Type B pancreatic cell (in vitro differentiated cells): ENCODE results near the gene RGPD8. TPM values are rescaled to one million over a fixed set of nuclear protein-coding genes. Genes with fewer than 3 reads are reported as not detected.
"Not testable (repeated sequence)": the region's sequence is repeated elsewhere in the genome, so short reads cannot be mapped to it uniquely, and the experiment has no call there.

Experiments
- DNase-seq: peaks from one replicate; pipeline ENCODE4 v3.0.0; 2021; ENCODE audit warnings: mixed read lengths; ENCODE audit not compliant: unreplicated experiment; ENCODE audit errors: extremely low spot score
- H3K27ac Mint-ChIP-seq: 2 replicates; pipeline ENCODE4 v1.8.0; 2021; ENCODE audit warnings: mild to moderate bottlenecking, mixed read lengths
- H3K27me3 Mint-ChIP-seq: 2 replicates; pipeline ENCODE4 v1.8.0; 2021; ENCODE audit warnings: mixed read lengths
- H3K36me3 Mint-ChIP-seq: 2 replicates; pipeline ENCODE4 v1.8.0; 2021; ENCODE audit warnings: mixed read lengths
- H3K4me1 Mint-ChIP-seq: one replicate; pipeline ENCODE4 v1.8.0; 2021; ENCODE audit warnings: mixed read lengths; ENCODE audit not compliant: unreplicated experiment
- H3K4me3 Mint-ChIP-seq: 2 replicates; pipeline ENCODE4 v1.8.0; 2021; ENCODE audit warnings: mild to moderate bottlenecking, mixed read lengths
- H3K9me3 Mint-ChIP-seq: 2 replicates; pipeline ENCODE4 v1.8.0; 2021; ENCODE audit warnings: mixed read lengths
- long read RNA-seq: library from polyadenylated mRNA; unstranded; transcript quantifications from one replicate; pipeline ENCODE4 v2.0.0, GENCODE V29; 2020
- total RNA-seq: library from RNA; stranded (reverse); gene quantifications from 2 replicates; pipeline ENCODE4 v1.2.1, GENCODE V29; 2021; ENCODE audit warnings: low replicate concordance
- TF ChIP-seq, protein P1 (sequence below): fragments of 200-600 bp; sonication (generic); conservative IDR thresholded peaks from 2 replicates; pipeline ENCODE4 v1.5.0; 2021; ENCODE audit warnings: antibody characterized with exemption, mild to moderate bottlenecking

Gene RGPD8
- 5.5 and 10.7 TPM in 2 replicates for total RNA-seq
- long read RNA-seq, partial matches to known transcripts: 2 of 7 reads
- long read RNA-seq, other reads (novel, unspliced or antisense): 5 of 7 reads

DNA sequence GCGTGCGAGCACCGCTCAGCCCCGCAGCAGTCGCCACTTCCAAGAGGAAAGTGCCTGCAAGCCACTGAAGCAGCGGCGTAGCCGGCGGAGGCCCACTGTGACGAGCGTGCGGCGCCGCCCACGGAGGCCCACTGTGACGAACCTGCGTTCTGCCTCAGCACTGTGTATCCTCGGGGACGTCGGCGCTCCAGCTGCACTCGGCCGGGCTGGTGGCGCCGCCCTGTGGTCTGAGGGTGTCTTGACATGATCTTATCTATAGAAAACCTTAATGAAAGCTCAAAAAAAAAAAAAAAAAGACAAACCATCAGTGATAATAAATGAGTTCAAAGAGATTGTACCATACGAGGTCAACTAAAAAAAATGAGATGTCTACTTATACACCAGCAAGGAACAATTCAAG is at the start of gene RGPD8:
RGPD8 (minus strand) TSS at position 166 of the 400 bp plus-strand sequence. CDS start 192 bp downstream, outside the sequence.
- H3K4me3 Mint-ChIP-seq: peak within 1 kb of the TSS; percentile 75
- DNase-seq: peak; percentile 90
- TF ChIP-seq, protein P1, sequence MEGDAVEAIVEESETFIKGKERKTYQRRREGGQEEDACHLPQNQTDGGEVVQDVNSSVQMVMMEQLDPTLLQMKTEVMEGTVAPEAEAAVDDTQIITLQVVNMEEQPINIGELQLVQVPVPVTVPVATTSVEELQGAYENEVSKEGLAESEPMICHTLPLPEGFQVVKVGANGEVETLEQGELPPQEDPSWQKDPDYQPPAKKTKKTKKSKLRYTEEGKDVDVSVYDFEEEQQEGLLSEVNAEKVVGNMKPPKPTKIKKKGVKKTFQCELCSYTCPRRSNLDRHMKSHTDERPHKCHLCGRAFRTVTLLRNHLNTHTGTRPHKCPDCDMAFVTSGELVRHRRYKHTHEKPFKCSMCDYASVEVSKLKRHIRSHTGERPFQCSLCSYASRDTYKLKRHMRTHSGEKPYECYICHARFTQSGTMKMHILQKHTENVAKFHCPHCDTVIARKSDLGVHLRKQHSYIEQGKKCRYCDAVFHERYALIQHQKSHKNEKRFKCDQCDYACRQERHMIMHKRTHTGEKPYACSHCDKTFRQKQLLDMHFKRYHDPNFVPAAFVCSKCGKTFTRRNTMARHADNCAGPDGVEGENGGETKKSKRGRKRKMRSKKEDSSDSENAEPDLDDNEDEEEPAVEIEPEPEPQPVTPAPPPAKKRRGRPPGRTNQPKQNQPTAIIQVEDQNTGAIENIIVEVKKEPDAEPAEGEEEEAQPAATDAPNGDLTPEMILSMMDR: peak; percentile 77
- not testable (repeated sequence) for H3K4me1 Mint-ChIP-seq, H3K9me3 Mint-ChIP-seq, H3K27me3 Mint-ChIP-seq, H3K36me3 Mint-ChIP-seq
- H3K27ac Mint-ChIP-seq: peak within 1 kb of the TSS; percentile 43

DNA sequence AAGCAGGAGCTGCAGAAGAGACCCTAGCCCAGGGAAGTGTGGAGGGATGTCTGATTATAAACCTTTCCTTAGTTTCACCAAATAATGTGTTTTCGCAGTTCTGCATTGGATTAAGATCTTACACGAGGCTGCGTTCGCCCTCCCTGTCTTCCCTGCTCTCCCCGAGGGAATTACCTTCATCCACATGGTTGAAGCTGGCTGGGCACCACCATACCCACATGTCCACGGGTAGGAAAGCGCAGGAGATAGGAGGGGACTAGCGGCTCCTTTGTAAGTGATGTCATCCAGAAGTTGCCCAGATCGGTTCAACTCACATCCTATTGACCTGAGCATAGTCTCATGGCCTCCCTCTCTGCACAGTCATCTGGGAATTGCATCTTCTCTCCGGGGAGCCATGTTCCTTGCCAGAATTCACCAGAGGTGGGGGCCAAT is 49.6 kb upstream of the RGPD8 start:
- DNase-seq: no peak
- peaks cover 23% of the 10 kb centered on the region for H3K36me3 Mint-ChIP-seq
- TF ChIP-seq, protein P1: no peak
- H3K4me3 Mint-ChIP-seq: peak overlapping the region; percentile 97
- H3K4me1 Mint-ChIP-seq: peaks cover 14% of the 10 kb centered on the region
- H3K9me3 Mint-ChIP-seq: no peaks in the 10 kb centered on the region
- H3K27me3 Mint-ChIP-seq: no peaks in the 10 kb centered on the region
- peak overlapping the region; percentile 59 for H3K27ac Mint-ChIP-seq

GRCh38 chr2:112482309-112483041 is 49.0 kb upstream of the RGPD8 start:
- Mint-ChIP-seq H3K4me3 (peak overlapping the region; percentile 97), H3K9me3 (no peaks in the 10 kb centered on the region), H3K4me1 (peaks cover 14% of the 10 kb centered on the region), H3K27me3 (no peaks in the 10 kb centered on the region), H3K36me3 (peaks cover 23% of the 10 kb centered on the region), H3K27ac (peak overlapping the region; percentile 59)
- no peak for DNase-seq
- TF ChIP-seq, protein P1: no peak

DNA sequence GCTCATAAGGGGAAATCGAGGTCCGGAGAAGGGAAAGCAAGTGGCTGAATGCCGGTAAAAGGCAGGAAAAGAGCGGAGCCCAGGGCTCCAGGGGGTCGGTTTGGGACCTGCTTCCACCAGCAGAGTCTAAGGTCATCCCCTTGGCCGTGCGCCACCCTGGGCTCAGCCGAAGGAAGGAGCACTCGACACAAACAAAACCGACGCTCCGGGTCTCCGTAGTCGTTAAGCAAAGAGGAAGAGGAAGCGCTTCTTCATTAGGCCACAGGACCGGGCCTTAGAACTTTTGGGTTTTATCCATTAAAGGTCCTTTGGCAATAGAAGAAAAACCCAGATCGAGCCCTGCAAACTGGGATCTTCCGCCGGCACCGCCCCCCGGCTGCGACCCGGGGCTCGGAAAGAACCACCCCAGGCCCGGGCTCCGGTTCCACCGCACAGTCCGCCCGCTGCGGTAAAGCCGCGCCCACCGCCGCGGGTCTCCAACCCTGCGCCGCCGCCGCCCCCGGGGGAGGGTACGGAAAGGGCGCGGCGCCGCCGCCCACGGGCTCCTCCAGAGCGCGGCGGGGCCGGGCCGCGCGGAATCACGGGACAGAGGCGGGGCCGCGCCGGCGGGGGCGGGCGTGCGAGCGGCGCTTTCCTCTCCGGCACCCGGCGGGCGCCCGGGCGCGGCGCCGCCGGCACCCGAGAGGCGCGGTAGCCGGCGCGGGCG is 48.2 kb upstream of the RGPD8 start, which contains the start of gene TTL:
TTL (plus strand) TSS at position 629 of the 706 bp plus-strand sequence. CDS start 189 bp downstream, outside the sequence.
- Mint-ChIP-seq H3K36me3 (peaks cover 18% of the 10 kb centered on the region), H3K4me1 (peaks cover 14% of the 10 kb centered on the region), H3K9me3 (no peaks in the 10 kb centered on the region), H3K27ac (peak within 1 kb of the TSS; percentile 96), H3K4me3 (peak within 1 kb of the TSS; percentile 99), H3K27me3 (no peaks in the 10 kb centered on the region)
- DNase-seq: peak; percentile 77
- TF ChIP-seq, protein P1: no peak

DNA sequence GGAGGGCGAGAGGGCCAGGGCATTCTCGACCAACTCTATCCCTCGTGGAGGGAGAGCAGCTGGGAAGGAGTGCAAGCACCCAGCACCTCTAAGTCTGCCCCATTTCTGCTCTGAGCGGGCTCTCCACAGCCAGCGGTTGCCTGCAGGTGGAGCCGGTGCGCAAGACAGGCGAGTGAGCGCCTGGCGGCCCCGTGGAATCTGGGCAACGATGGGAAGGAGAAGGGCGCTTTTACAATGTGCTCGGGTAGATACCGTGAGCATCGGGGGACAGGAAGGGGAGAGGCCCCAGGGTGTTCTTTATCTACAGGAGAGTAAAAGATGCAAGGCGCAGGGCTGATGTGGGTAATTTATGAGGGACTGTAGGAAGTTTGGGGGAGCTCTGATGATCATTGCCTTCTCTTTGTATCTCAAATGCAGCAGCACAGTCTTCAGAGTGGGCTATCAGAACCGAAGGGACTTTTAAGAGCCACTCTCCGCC is 47.6 kb upstream of the RGPD8 start:
- Mint-ChIP-seq H3K36me3 (peaks cover 13% of the 10 kb centered on the region), H3K27ac (peak overlapping the region; percentile 96), H3K27me3 (no peaks in the 10 kb centered on the region), H3K9me3 (no peaks in the 10 kb centered on the region), H3K4me1 (peaks cover 14% of the 10 kb centered on the region), H3K4me3 (peak overlapping the region; percentile 99)
- DNase-seq: peak; percentile 83
- TF ChIP-seq, protein P1: peak; percentile 77
